ENCODE data around the gene GPC5. TPM values are rescaled to one million over a fixed set of nuclear protein-coding genes. Genes with fewer than 3 reads are reported as not detected.

The GPC5 gene
- total RNA-seq, 1 experiment from 2014 or later: not detected

GRCh38 chr13:92602560-92602959, 1204.1 kb downstream of the GPC5 start:
- no peaks in the 10 kb centered on the region; the same call in 1 of the 2 replicates for H3K9me3 ChIP-seq
- no peaks in the 10 kb centered on the region for H3K36me3 ChIP-seq
- H3K27me3 ChIP-seq: no peaks in the 10 kb centered on the region
- H3K4me3 ChIP-seq: no peak overlapping the region
- no peak for DNase-seq

- no peak for DNase-seq
- H3K4me3 ChIP-seq: no peak overlapping the region
- no peaks in the 10 kb centered on the region; the same call in 1 of the 2 replicates for H3K9me3 ChIP-seq
- H3K36me3 ChIP-seq: no peaks in the 10 kb centered on the region
- H3K27me3 ChIP-seq: no peaks in the 10 kb centered on the region
These were observed 1211.0 kb downstream of the GPC5 start for GRCh38 chr13:92609376-92609775.

GRCh38 chr13:92612892-92613291, 1214.5 kb downstream of the GPC5 start:
- Histone ChIP-seq H3K36me3 (no peaks in the 10 kb centered on the region), H3K9me3 (no peaks in the 10 kb centered on the region), H3K4me3 (no peak overlapping the region), H3K27me3 (no peaks in the 10 kb centered on the region)
- DNase-seq: no peak

DNA sequence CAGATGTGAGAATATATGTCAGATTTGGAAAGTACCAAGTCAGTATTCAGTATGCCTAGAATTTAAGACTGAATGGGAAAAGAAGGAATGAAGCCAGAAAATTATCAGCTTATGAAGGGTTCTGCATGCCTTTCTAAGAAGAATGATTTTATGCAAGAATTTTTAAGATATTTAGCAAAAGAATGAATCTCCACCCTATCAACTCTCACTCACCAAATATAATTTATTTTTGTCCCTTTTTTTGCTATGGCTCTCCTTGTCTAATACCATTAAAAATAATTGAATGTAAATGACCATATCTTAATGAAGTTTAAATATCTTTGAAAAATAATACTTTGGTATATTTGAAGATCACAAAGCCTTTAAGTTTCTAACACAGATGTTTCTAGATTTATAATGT, 1215.5 kb downstream of the GPC5 start:
- Histone ChIP-seq H3K4me3 (no peak overlapping the region), H3K27me3 (no peaks in the 10 kb centered on the region), H3K9me3 (no peaks in the 10 kb centered on the region), H3K36me3 (no peaks in the 10 kb centered on the region)
- no peak for DNase-seq

DNA sequence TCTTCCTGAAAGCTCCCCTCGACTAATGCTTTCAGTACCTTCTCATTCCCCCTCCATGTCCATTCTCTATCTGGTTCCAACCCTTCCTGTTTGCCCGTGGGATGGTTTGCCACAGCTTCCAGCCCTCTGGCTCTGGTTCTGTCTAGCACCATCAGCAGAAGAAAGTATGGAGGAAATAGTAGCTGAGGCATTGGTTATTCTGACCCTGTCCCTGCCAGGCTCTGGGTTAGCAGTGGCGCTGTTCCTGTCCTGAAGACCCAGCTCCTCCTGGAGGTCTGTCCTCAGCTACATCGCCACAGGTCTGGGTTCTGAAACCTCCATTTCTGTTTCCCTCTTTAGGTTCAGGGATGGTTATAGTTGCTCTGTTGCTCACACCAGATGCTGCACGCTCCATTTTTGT, 1223.6 kb downstream of the GPC5 start:
- Histone ChIP-seq H3K27me3 (no peaks in the 10 kb centered on the region), H3K36me3 (no peaks in the 10 kb centered on the region), H3K9me3 (no peaks in the 10 kb centered on the region), H3K4me3 (no peak overlapping the region)
- no peak for DNase-seq

GRCh38 chr13:92622905-92623304, 1224.5 kb downstream of the GPC5 start:
- Histone ChIP-seq H3K4me3 (no peak overlapping the region), H3K27me3 (no peaks in the 10 kb centered on the region), H3K9me3 (no peaks in the 10 kb centered on the region), H3K36me3 (no peaks in the 10 kb centered on the region)
- no peak for DNase-seq

DNA sequence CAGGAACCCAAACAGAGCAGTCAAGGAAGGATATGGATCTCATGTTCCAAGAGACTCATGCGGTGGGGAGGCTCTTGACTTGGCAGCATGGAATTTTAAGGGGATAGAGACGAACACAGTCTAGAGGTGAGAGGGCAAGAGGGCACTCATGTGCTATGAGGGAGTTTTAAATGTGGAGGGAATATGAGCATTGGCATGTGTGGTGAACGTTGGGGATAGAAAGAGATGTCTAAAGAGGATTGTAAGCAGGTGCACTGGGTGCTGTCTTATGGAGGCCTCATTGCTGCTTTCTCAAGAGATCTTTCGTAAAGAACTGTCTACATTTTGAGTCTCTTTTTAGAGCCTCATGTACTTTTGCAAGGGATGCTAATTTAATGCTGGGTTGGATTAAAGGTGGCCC, 1227.9 kb downstream of the GPC5 start:
- Histone ChIP-seq H3K36me3 (no peaks in the 10 kb centered on the region), H3K4me3 (no peak overlapping the region), H3K9me3 (no peaks in the 10 kb centered on the region), H3K27me3 (no peaks in the 10 kb centered on the region)
- no peak for DNase-seq

- H3K36me3 ChIP-seq: no peaks in the 10 kb centered on the region
- no peak for DNase-seq
These were observed 1242.5 kb downstream of the GPC5 start for GRCh38 chr13:92640936-92641335.

GRCh38 chr13:92649140-92649813, 1250.9 kb downstream of the GPC5 start:
- no peak for DNase-seq
- H3K9me3 ChIP-seq: no peaks in the 10 kb centered on the region

More at GRCh38 chr13:92640936-92641335, 1242.5 kb downstream of the GPC5 start:
- Histone ChIP-seq H3K9me3 (no peaks in the 10 kb centered on the region; the same call in 1 of the 2 replicates), H3K4me3 (no peak overlapping the region), H3K27me3 (no peaks in the 10 kb centered on the region)

DNA sequence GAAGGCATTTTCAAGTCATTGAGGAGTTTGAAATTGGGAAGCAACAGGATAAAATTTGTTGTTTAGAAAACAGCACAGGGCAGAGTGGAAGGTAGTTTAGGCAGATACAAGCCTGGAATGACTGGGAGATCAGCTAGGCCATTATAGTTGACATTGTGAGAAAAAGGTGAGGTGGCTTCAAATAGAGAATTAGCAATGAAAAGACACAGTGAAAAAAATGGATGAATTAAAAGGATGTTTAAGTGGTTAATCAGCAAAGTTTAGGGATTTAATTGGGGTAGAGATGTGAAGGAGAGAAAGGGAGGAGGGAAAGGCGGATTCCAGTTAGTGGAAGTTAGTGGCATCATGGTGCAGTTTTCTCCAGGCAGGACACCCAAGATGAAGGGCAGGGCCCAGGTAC, 1257.7 kb downstream of the GPC5 start:
- Histone ChIP-seq H3K36me3 (no peaks in the 10 kb centered on the region), H3K27me3 (no peaks in the 10 kb centered on the region), H3K4me3 (no peak overlapping the region), H3K9me3 (no peaks in the 10 kb centered on the region)
- no peak for DNase-seq

More at GRCh38 chr13:92649140-92649813, 1250.9 kb downstream of the GPC5 start:
- H3K4me3 ChIP-seq: no peak overlapping the region
- no peaks in the 10 kb centered on the region for H3K27me3 ChIP-seq
- no peaks in the 10 kb centered on the region for H3K36me3 ChIP-seq

DNA sequence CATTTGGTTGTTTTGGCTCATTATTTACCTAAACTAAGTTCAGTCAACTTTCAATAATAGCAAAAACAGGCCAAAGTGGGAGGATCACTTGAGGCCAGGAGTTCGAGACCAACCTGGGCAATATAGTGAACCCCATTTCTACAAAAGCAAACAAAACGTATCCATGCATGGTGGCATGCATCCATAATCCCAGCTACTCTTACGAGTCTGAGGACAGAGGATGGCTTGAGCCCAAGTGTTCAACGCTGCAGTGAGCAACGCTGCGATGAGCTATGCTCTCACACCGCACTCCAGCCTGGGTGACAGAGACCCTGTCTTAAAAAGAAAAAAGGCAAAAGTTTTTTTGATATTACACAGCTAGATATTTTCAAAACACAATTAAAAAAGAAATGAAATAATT, 1258.2 kb downstream of the GPC5 start:
- Histone ChIP-seq H3K27me3 (no peaks in the 10 kb centered on the region), H3K9me3 (no peaks in the 10 kb centered on the region), H3K36me3 (no peaks in the 10 kb centered on the region), H3K4me3 (no peak overlapping the region)
- no peak for DNase-seq

DNA sequence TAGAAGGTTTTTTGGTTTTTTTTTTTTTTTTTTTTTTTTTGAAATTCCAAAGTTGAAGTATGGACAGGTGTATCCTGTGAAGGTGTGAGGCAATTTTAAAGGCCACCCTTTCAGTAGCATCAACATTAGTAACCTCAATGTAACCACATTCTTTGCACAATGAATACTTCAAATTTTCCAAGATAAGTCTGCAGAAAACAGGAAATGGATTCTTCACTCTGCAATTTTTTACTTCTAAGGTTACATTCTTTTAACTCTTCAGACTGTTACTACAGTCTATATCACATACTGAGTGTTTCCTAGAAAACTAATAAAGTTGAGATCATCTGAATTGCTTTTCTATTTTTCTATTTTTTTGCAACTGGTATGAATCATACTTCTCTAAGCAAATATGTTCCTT, 1259.1 kb downstream of the GPC5 start:
- Histone ChIP-seq H3K36me3 (no peaks in the 10 kb centered on the region), H3K9me3 (no peaks in the 10 kb centered on the region), H3K4me3 (no peak overlapping the region), H3K27me3 (no peaks in the 10 kb centered on the region)
- no peak for DNase-seq

- DNase-seq: no peak
- no peaks in the 10 kb centered on the region for H3K36me3 ChIP-seq
- no peaks in the 10 kb centered on the region for H3K9me3 ChIP-seq
- H3K27me3 ChIP-seq: no peaks in the 10 kb centered on the region
- H3K4me3 ChIP-seq: no peak overlapping the region
These were observed 1259.9 kb downstream of the GPC5 start for GRCh38 chr13:92658293-92658692.

GRCh38 chr13:92661406-92661805, 1263.0 kb downstream of the GPC5 start:
- DNase-seq: no peak

DNA sequence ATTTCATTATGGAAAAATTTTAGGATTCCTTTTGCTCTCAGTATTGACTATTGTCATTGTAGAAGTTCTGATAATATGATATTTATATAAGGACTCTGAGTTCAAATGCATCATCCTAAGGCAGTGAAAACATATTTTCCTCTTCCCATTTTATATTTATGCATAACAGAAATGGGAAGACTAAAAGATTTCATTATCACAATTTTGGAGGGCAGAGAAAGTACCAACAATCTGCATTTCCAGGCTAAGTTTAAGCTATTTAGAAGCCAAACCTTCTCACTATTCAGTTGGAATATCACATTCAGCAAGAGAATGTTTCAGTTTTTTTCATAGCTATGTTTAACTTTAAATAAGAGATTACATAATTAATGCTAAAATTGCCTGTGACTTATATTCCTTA, 1269.7 kb downstream of the GPC5 start:
- Histone ChIP-seq H3K27me3 (no peaks in the 10 kb centered on the region), H3K4me3 (no peak overlapping the region), H3K36me3 (no peaks in the 10 kb centered on the region), H3K9me3 (no peaks in the 10 kb centered on the region)
- DNase-seq: no peak

More at GRCh38 chr13:92661406-92661805, 1263.0 kb downstream of the GPC5 start:
- Histone ChIP-seq H3K9me3 (no peaks in the 10 kb centered on the region), H3K4me3 (no peak overlapping the region), H3K27me3 (no peaks in the 10 kb centered on the region), H3K36me3 (no peaks in the 10 kb centered on the region)

GRCh38 chr13:92670096-92670495, 1271.7 kb downstream of the GPC5 start:
- no peak for DNase-seq
- Histone ChIP-seq H3K36me3 (no peaks in the 10 kb centered on the region), H3K4me3 (no peak overlapping the region), H3K9me3 (no peaks in the 10 kb centered on the region), H3K27me3 (no peaks in the 10 kb centered on the region)

DNA sequence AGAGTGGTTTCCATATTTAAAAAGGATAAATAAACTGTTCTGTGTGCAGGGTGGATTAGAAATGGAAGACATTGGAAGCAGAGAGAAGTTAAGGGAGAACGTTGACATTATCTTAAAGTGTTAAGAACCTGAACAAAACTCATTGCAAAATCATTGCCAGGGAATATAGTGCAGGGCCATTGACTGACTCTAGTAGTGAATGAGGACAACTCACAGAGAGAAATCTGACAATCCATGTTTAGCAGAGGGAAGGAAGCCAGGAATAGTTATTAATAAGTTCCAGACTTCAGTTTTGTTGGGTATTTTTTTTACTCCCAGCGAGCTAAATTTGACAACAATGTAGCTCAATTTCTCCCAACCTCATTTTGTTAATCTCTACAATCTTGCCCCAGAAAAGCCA, 1273.4 kb downstream of the GPC5 start:
- Histone ChIP-seq H3K36me3 (no peaks in the 10 kb centered on the region), H3K4me3 (no peak overlapping the region), H3K9me3 (no peaks in the 10 kb centered on the region), H3K27me3 (no peaks in the 10 kb centered on the region)
- DNase-seq: no peak

DNA sequence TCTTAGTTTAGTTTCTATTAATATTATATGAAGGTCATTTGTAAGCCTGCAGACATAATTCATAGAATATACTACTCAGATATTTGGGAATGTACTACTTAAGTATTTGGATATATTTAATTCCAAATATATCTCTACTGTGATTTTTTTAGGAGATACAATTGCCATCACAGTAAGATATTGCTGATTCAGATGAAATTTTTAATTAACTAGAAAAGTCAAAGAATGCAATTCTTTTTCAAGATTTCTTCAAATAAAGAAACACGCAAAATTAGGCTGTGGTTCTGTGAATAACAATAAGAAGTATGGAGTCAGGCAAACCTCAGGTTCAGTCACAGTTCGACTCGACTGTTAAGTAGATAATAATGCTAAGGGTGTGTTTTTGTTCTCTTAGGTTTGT, 1277.8 kb downstream of the GPC5 start:
- DNase-seq: no peak
- H3K9me3 ChIP-seq: no peaks in the 10 kb centered on the region
- no peaks in the 10 kb centered on the region for H3K36me3 ChIP-seq
- H3K4me3 ChIP-seq: no peak overlapping the region
- H3K27me3 ChIP-seq: no peaks in the 10 kb centered on the region

Measured in MG63 (cell line).